H1 (cell line): ENCODE results near the gene SIRT3. TPM values are rescaled to one million over a fixed set of nuclear protein-coding genes. Genes with fewer than 3 reads are reported as not detected.
A peak's percentile ranks its signal among the peaks of the same experiment; 100 is the strongest.

Experiments used
- CTCF ChIA-PET: fragments of 300-600 bp; sonication (Branson Sonifier 250); formaldehyde crosslinking; loops from one replicate; lab custom pipeline; 2021; ENCODE audit not compliant: partially characterized antibody; lab: Charles Lee
- POLR2A ChIA-PET: fragments of 300-600 bp; sonication (Branson Sonifier 250); formaldehyde crosslinking; loops from one replicate; lab custom pipeline; 2021; ENCODE audit warnings: inconsistent platforms; ENCODE audit not compliant: partially characterized antibody; lab: Charles Lee
- DNase-seq, 2 experiments: peaks; one replicate each; pipeline versions ENCODE4 v3.0.0 to v3.0.0-alpha.2; 2010 to 2022; ENCODE audit warnings: low spot score in 2 of 2, low read depth in 1 of 2, mixed read lengths in 1 of 2
- FAIRE-seq: peaks from 2 replicates; lab custom pipeline; 2011; peaks lifted over from hg19 to GRCh38; lab: Jason Lieb, UNC
- H2AFZ ChIP-seq: 2 replicates; pipeline ENCODE4 v1.8.1; 2012; ENCODE audit warnings: low read length, inconsistent platforms
- H2AK5ac ChIP-seq: 2 replicates; pipeline ENCODE4 v1.6.1; 2013; ENCODE audit warnings: low read depth, low read length
- H2BK120ac ChIP-seq: replicated peaks from 2 replicates; pipeline ENCODE3; 2013; ENCODE audit warnings: low read depth, low read length, inconsistent platforms
- H2BK12ac ChIP-seq: 2 replicates; pipeline ENCODE4 v1.6.1; 2013; ENCODE audit warnings: low read depth, low read length
- H2BK15ac ChIP-seq: 2 replicates; pipeline ENCODE4 v1.6.1; 2013; ENCODE audit warnings: low read length
- H2BK20ac ChIP-seq: 2 replicates; pipeline ENCODE4 v1.6.1; 2013; ENCODE audit warnings: low read length
- H2BK5ac ChIP-seq: 2 replicates; pipeline ENCODE4 v1.6.1; 2013; ENCODE audit warnings: low read depth, low read length
- H3K14ac ChIP-seq: 2 replicates; pipeline ENCODE4 v1.6.1; 2013; ENCODE audit warnings: inconsistent platforms; ENCODE audit not compliant: insufficient read length
- H3K18ac ChIP-seq: 2 replicates; pipeline ENCODE4 v1.6.1; 2013; ENCODE audit warnings: low read length; ENCODE audit errors: extremely low read depth
- H3K23ac ChIP-seq: 2 replicates; pipeline ENCODE4 v1.6.1; 2013; ENCODE audit warnings: inconsistent platforms; ENCODE audit not compliant: insufficient read length
- H3K23me2 ChIP-seq: 2 replicates; pipeline ENCODE4 v1.6.1; 2013; ENCODE audit warnings: low read depth, low read length
- H3K27ac ChIP-seq: 2 replicates; pipeline ENCODE4 v1.6.1; 2011; ENCODE audit warnings: low read depth, low read length, inconsistent platforms
- H3K27me3 ChIP-seq, 4 experiments: replicated peaks in 1 of 4; 1 replicate in 1 of 4; 2 replicates in 3 of 4; pipeline versions ENCODE4 v1.6.1 to v1.8.1; 2011 to 2013; ENCODE audit warnings: low read length in 3 of 4, mild to moderate bottlenecking in 3 of 4, inconsistent platforms in 2 of 4, mixed read lengths in 2 of 4, moderate library complexity in 1 of 4; ENCODE audit not compliant: control insufficient read depth in 3 of 4, insufficient read depth in 3 of 4; ENCODE audit errors: extremely low read depth in 1 of 4
- H3K36me3 ChIP-seq, 4 experiments: 2 replicates each; pipeline versions ENCODE4 v1.6.1 to v1.8.1; 2011 to 2013; ENCODE audit warnings: mild to moderate bottlenecking in 4 of 4, low read length in 3 of 4, moderate library complexity in 2 of 4, control low read depth in 1 of 4, inconsistent platforms in 1 of 4; ENCODE audit not compliant: insufficient read depth in 4 of 4, control insufficient read depth in 2 of 4
- H3K4ac ChIP-seq: replicated peaks from 2 replicates; pipeline ENCODE3; 2013; ENCODE audit warnings: low read length, low read depth, mixed read lengths, inconsistent platforms; ENCODE audit not compliant: insufficient read length
- H3K4me1 ChIP-seq, 4 experiments: replicated peaks in 1 of 4; 1 replicate in 1 of 4; 2 replicates in 3 of 4; pipeline versions ENCODE4 v1.6.1 to v1.8.1; 2011 to 2013; ENCODE audit warnings: low read length in 3 of 4, inconsistent platforms in 2 of 4, mixed read lengths in 1 of 4; ENCODE audit not compliant: insufficient read depth in 4 of 4, control insufficient read depth in 3 of 4
- H3K4me2 ChIP-seq, 2 experiments: 2 replicates each; pipeline versions ENCODE4 v1.6.1 to v1.8.1; 2011 to 2013; ENCODE audit warnings: low read depth in 2 of 2, low read length in 2 of 2, control low read depth in 1 of 2, inconsistent platforms in 1 of 2, mild to moderate bottlenecking in 1 of 2; ENCODE audit not compliant: insufficient read depth in 1 of 2
- H3K4me3 ChIP-seq, 4 experiments: fragments of 200-600, 300-600 bp in 1 of 4; sonication (generic), shearing (Covaris generic), sonication (Bioruptor Twin) in 1 of 4; 2 replicates each; pipeline versions ENCODE4 v1.5.1 to v1.8.1; 2011 to 2016; ENCODE audit warnings: low read length in 4 of 4, low read depth in 3 of 4, control low read depth in 2 of 4, inconsistent platforms in 2 of 4, mild to moderate bottlenecking in 2 of 4, mixed read lengths in 1 of 4, moderate library complexity in 1 of 4; ENCODE audit not compliant: insufficient read depth in 2 of 4; ENCODE audit errors: extremely low read depth in 1 of 4
- H3K56ac ChIP-seq: replicated peaks from 2 replicates; pipeline ENCODE3; 2013; ENCODE audit warnings: low read depth, mild to moderate bottlenecking, mixed read lengths, low read length, inconsistent platforms; ENCODE audit not compliant: insufficient read length
- H3K79me1 ChIP-seq: 2 replicates; pipeline ENCODE4 v1.6.1; 2013; ENCODE audit warnings: low read depth, low read length, control low read depth
- H3K79me2 ChIP-seq, 2 experiments: 2 replicates each; pipeline versions ENCODE4 v1.6.1 to v1.8.1; 2012 to 2013; ENCODE audit warnings: low read length in 2 of 2, mild to moderate bottlenecking in 2 of 2, inconsistent platforms in 1 of 2; ENCODE audit not compliant: insufficient read depth in 2 of 2, control insufficient read depth in 1 of 2
- H3K9ac ChIP-seq, 4 experiments: replicated peaks in 1 of 4; 1 replicate in 1 of 4; 2 replicates in 3 of 4; pipeline versions ENCODE4 v1.6.1 to v1.8.1; 2011 to 2013; ENCODE audit warnings: low read depth in 3 of 4, low read length in 3 of 4, control low read depth in 2 of 4, mild to moderate bottlenecking in 2 of 4, moderate library complexity in 2 of 4, inconsistent platforms in 1 of 4; ENCODE audit errors: extremely low read depth in 1 of 4
- H3K9me3 ChIP-seq, 2 experiments: 2 replicates each; pipeline versions ENCODE4 v1.6.1 to v1.8.1; 2012 to 2013; ENCODE audit warnings: mild to moderate bottlenecking in 2 of 2, moderate library complexity in 2 of 2, control low read depth in 1 of 2, inconsistent platforms in 1 of 2, low read depth in 1 of 2, low read length in 1 of 2, mixed read lengths in 1 of 2; ENCODE audit not compliant: insufficient read depth in 2 of 2
- H4K20me1 ChIP-seq, 2 experiments: replicated peaks in 1 of 2; 2 replicates each; pipeline versions ENCODE3 to v1.8.1; 2011 to 2013; ENCODE audit warnings: inconsistent platforms in 2 of 2, low read length in 2 of 2, mild to moderate bottlenecking in 1 of 2; ENCODE audit not compliant: insufficient read depth in 2 of 2, control insufficient read depth in 1 of 2
- H4K5ac ChIP-seq: 2 replicates; pipeline ENCODE4 v1.6.1; 2013; ENCODE audit warnings: low read length, low read depth, mixed read lengths, inconsistent platforms; ENCODE audit not compliant: insufficient read length
- H4K8ac ChIP-seq: 2 replicates; pipeline ENCODE4 v1.8.0; 2013; ENCODE audit warnings: mild to moderate bottlenecking, moderate library complexity, low read length, inconsistent platforms; ENCODE audit not compliant: insufficient read depth; ENCODE audit errors: extremely low read depth
- H4K91ac ChIP-seq: replicated peaks from 2 replicates; pipeline ENCODE3; 2013; ENCODE audit warnings: low read length, mixed read lengths, inconsistent platforms; ENCODE audit not compliant: insufficient read length
- CTBP2 ChIP-seq: IDR thresholded peaks from 2 replicates; pipeline ENCODE4 v1.7.0; 2011; ENCODE audit warnings: borderline replicate concordance, mild to moderate bottlenecking, moderate library complexity, mixed read lengths, low read length; ENCODE audit not compliant: insufficient read depth, insufficient read length
- POLR2A ChIP-seq, 2 experiments: IDR thresholded peaks; 1 replicate in 1 of 2; 2 replicates in 1 of 2; pipeline ENCODE4 v1.6.1; 2011; ENCODE audit warnings: low read depth in 2 of 2, low read length in 2 of 2, mild to moderate bottlenecking in 2 of 2; ENCODE audit errors: control extremely low read depth in 1 of 2
- WGBS, 2 experiments: shearing (Covaris generic) in 1 of 2; methylation state at CpG; one replicate each; pipeline versions ENCODE4 v1.1.6 to v1.1.7; 2013 to 2015; ENCODE audit warnings: low lambda C conversion rate in 2 of 2, mixed read lengths in 2 of 2, inconsistent platforms in 1 of 2, low coverage in 1 of 2, missing lambda C conversion rate in 1 of 2; ENCODE audit not compliant: insufficient replicate concordance in 2 of 2, insufficient coverage in 1 of 2, insufficient read length in 1 of 2; ENCODE audit errors: extremely low coverage in 1 of 2, missing lambda C conversion rate in 1 of 2; 5-methylcytosine and 5-hydroxymethylcytosine counted together
- polyA plus RNA-seq, 7 experiments: library from polyadenylated mRNA; depleted of rRNA in 3 of 7; stranded (reverse) in 5 of 7; unstranded in 2 of 7; fragments of >200 nt in 5 of 7; fragments of 200-250 nt in 2 of 7; gene quantifications; 1 replicate in 5 of 7; 2 replicates in 1 of 7; 4 replicates in 1 of 7; pipeline versions ENCODE4 v1.2.1 to v1.2.3, GENCODE V29; 2011 to 2013; ENCODE audit warnings: missing spikeins in 2 of 7, mixed read lengths in 2 of 7
- total RNA-seq: library from RNA; stranded (reverse); fragmentation: NEBNext Ultra II Directional; extraction: Animal tissue kit (Norgen Biotek cat#: 25700); gene quantifications from 2 replicates; pipeline ENCODE4 v1.2.1, GENCODE V29; 2021

SIRT3 gene
- total and polyA plus RNA-seq, 2 of the 8 experiments (the other 6 are each of a cell fraction or from before 2014, with no cell fraction given) = 14.3 to 21.6 TPM

- H3K18ac ChIP-seq = no peak overlapping the region
- peaks cover 0 to 20% of the 10 kb centered on the region in 2 experiments; a peak in 2 of 4 replicates for H3K79me2 ChIP-seq
- no peak overlapping the region for H3K14ac ChIP-seq
- no peak overlapping the region for H3K56ac ChIP-seq
- H2BK12ac ChIP-seq = no peak overlapping the region
- peaks cover 14% of the 10 kb centered on the region for H3K23me2 ChIP-seq
- no peak overlapping the region for H3K27ac ChIP-seq
- H2AFZ ChIP-seq = no peak overlapping the region
- H3K4ac ChIP-seq = no peak overlapping the region
- H3K23ac ChIP-seq = no peak overlapping the region
- ChIA-PET CTCF (interaction anchor here (0.7 to 2.4 kb wide), 7 partner anchors 9 to 151 kb away, joined by 3 to 11 read pairs (median 4); no protein-coding TSS in a partner anchor), POLR2A (interaction anchor here (1.0 to 8.7 kb wide), 5 partner anchors 9 to 152 kb away, joined by 3 to 99 read pairs (median 6); partner anchors contain the start of gene SIRT3)
- H3K4me3 ChIP-seq = no peak overlapping the region
- no peak overlapping the region for H3K4me2 ChIP-seq
- H3K9me3 ChIP-seq = no peaks in the 10 kb centered on the region
- no peak overlapping the region for H2AK5ac ChIP-seq
- H3K27me3 ChIP-seq = no peaks in the 10 kb centered on the region
- no peak overlapping the region for H4K8ac ChIP-seq
- H3K4me1 ChIP-seq = peaks cover 0 to 17% (median 6%) of the 10 kb centered on the region in 4 experiments; a peak in 5 of 7 replicates
- peaks cover 1 to 6% of the 10 kb centered on the region in 2 experiments for H4K20me1 ChIP-seq
- no peak overlapping the region for H2BK15ac ChIP-seq
- no peak overlapping the region for H4K91ac ChIP-seq
- TF ChIP-seq POLR2A (IDR thresholded peaks at IDR 0.05; ENCODE audit: control extremely low read depth in 1 of 2, low read depth in 2 of 2, low read length in 2 of 2) (peak in 1 of 2 experiments; percentile 30; a peak in 1 of 3 replicates), CTBP2 (no peak)
- DNase-seq = no peak
- H2BK120ac ChIP-seq = no peak overlapping the region
- WGBS, 2 experiments = 93% methylated on average over 17 of the region's 17 CpGs; no CpG with 5 or more reads in 1 of the 2 experiments
- H3K9ac ChIP-seq = no peak overlapping the region
- FAIRE-seq = no peak
- H4K5ac ChIP-seq = no peak overlapping the region
- H2BK5ac ChIP-seq = no peak overlapping the region
- no peak overlapping the region for H2BK20ac ChIP-seq
- peaks cover 5% of the 10 kb centered on the region; the same call in 1 of the 2 replicates for H3K79me1 ChIP-seq
- peaks cover 32 to 57% (median 41%) of the 10 kb centered on the region in 4 experiments for H3K36me3 ChIP-seq
These were observed 23.7 kb downstream of the SIRT3 start for GRCh38 chr11:212150-213100.
